Activated CD4-positive, CD25-positive, alpha-beta regulatory T cell treated with anti-CD3 and anti-CD28 coated beads, Interleukin-2, amount 50 U/mL, for 72 hours (primary cell): Measurements from ENCODE around the gene SIL1.
"Not testable (repeated sequence)": the region's sequence is repeated elsewhere in the genome, so short reads cannot be mapped to it uniquely, and the experiment has no call there.

Experiments used
- DNase-seq: peaks from one replicate; pipeline ENCODE4 v3.0.0; 2021

The SIL1 gene

DNA sequence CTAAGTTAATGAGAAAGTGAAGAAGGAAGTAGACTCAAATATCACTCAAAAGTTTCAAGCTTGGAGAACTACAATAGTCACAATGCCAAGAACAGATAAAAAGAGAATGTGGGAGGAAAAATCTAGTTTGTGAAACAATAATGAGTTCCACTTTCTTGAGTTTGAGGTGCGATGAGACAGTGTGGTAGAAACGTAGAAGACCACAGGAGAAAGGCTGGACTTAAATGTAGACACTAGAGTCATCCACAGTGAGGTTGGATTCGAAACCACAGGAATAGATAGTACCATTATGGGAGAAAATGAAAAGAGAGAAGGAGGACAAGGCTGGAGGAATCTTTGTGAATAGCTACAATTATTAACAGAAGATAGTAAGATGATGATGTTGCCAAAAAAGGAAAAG is 182.0 kb downstream of the SIL1 start:
- DNase-seq: no peak

- no peak for DNase-seq
Measured at GRCh38 chr5:139014726-139015125, 183.4 kb downstream of the SIL1 start.

- DNase-seq: no peak
Measured at GRCh38 chr5:139012176-139012575, 186.0 kb downstream of the SIL1 start.

- not testable (repeated sequence) for DNase-seq
Measured at GRCh38 chr5:139011156-139011555, 187.0 kb downstream of the SIL1 start.

- DNase-seq: no peak
Measured at GRCh38 chr5:139004374-139005307, 193.5 kb downstream of the SIL1 start.

- DNase-seq: no peak
Measured at GRCh38 chr5:138999674-139000073, 198.5 kb downstream of the SIL1 start.

- no peak for DNase-seq
Measured at GRCh38 chr5:138998521-138998920, 199.6 kb downstream of the SIL1 start.

DNA sequence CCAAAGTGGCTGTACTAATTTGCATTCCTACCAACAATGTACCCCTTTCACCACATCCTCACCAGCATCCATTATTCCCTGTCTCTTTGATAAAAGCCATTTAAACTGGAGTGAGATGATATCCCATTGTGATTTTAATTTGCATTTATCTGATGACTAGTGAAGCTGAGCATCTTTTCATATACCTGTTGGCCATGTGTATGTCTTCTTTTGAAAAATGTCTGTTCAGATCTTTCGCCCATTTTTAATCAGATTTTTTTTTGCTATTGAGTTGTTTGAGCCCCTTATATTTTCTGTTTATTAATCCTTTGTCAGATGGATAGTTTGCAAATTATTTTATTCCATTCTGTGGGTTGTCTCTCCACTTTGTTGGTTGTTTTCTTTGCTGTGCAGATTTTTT is 202.0 kb downstream of the SIL1 start:
- no peak for DNase-seq

DNA sequence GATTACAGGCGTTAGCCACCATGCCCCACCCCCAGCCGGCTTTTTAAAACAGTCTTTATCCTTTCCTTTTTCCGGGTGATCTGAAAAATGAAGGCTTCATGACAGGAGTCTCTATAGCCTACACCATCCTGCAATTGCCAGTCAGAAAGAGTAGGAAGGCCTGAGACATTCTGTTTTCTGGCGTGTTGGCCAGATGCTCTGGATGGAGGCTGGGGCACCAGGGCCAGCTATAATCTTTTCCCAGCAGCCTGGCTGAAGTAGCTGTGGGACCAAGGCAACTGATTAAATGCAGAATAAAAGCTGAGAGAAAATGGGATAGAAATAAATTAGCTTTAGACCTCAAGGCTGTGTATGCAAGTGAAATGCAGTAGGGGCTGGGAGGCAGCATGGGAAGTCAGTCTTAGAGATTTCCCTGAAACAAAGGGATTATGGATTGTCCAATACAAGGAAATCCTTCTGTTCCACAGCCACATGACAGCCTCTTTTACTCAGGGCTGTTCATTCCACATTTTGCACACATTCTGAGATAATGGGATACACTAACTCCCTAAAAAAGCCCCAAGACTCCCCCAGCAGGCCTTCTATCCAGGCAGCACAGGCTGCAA is 207.1 kb downstream of the SIL1 start:
- no peak for DNase-seq

DNA sequence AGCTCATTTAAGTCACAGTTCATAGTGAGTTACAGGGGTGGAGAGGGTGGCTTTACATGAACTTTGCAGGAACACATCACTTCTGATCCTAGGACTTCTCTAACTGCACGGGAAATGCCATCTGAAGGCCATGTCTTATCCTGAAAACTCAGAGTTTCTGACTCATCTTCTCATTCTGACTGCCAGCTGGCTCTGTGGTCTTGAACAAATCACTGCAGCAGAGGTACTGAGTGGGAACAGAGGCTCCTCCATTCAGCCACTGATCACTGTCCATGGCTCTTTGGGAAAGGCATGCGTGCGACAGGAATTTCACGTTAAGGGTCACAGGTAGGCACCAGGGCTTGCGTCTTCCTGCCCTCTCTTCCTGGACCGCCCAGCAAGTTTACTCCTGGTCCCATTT is 208.4 kb downstream of the SIL1 start:
- no peak for DNase-seq

GRCh38 chr5:138986186-138986800 is 211.9 kb downstream of the SIL1 start:
- no peak for DNase-seq

- no peak for DNase-seq
Measured at GRCh38 chr5:138985683-138986082, 212.5 kb downstream of the SIL1 start.

- no peak for DNase-seq
Measured at GRCh38 chr5:138985256-138985655, 212.9 kb downstream of the SIL1 start.

DNA sequence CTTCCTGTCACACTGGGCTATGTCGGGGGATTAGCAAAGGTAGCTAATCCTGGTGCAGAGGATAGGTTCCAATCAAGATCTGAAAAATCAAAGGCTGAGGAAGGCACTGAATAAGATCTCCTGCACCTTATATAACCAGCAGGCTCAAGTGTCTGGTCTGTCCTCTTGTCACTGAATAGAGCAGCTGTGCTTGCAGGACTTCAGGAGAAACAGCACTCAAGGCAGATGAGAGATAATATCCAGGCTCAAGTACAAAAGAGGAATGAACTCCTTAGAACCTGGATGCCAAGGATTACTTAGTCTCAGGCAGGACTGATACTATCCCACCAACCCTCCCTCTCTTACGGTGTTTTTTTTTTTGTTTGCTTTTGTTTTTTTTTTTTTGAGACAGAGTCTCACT is 214.2 kb downstream of the SIL1 start:
- no peak for DNase-seq

DNA sequence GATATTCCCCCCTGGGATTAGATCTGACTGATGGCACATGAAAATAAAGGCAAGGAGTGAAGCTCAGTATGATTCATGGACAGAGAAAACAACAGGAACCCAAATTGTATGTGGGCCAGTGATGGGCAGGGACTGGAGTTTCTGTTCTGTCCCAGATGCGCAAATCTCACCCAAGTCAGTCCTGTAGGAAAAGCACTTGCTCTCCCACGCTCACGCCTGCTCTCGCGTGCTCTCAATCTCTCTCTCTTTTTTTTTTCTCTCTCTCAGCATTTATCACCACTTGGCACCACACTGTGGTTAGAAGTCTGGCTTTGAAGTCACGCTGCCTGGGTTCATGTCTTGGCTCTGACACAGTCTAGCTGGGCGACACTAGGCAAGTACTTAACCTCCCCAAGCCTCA is 216.6 kb downstream of the SIL1 start:
- DNase-seq: no peak

DNA sequence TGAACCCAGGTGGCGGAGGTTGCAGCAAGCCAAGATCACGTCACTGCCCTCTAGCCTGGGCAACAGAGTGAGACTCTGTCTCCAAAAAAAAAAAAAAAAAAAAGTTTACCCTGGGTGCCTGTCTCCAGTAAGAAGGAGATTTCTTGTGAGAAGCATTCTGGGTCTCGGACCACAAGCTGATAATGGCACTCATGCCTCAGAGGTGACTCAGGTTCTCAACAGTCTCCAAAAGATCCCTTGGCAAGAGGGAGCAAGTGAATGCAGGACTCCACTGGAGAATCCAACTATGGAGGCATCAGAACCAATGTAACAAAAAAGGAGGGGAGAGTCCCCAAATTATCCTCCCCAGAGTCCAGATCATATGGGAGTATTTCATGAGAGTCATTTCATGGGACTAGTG is 217.0 kb downstream of the SIL1 start:
- no peak for DNase-seq

DNA sequence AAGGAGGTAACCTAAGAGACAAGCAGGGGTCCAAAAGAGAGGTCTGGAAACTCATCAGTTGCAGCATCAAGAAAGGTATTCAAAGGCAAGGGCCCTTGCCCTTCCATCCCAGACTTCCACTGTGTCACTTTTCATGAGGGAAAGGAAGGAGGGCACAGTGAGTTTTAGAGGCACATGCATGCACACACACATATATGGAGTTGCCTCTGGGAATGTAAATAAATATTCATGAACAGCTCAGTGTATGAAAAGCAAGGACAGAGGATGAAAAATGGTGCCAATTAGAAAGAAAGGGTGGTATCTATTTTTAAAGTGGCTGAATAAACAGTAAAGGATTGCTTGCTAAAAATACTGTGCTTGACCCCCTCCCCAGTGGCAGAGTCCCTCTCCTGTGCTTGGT is 217.7 kb downstream of the SIL1 start:
- no peak for DNase-seq

GRCh38 chr5:138979684-138980280 is 218.4 kb downstream of the SIL1 start:
- DNase-seq: no peak

DNA sequence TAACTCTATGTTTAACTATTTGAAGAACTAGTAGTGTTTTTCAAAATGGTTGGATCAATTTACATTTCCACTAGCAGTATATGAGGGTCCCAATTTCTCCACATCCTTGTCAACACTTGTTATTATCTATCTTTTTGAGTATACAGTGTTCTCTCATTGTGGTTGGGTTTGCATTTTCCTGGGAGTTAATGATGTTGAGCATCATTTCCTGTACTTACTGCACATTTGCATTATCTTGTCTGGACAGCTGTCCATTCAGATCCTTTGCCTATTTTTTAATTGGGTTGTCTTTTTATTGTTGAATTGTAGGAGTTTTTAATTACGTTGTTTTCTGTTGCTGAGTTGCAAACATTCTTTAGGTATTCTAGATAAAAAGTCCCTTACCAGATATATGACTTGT is 219.6 kb downstream of the SIL1 start:
- DNase-seq: no peak

DNA sequence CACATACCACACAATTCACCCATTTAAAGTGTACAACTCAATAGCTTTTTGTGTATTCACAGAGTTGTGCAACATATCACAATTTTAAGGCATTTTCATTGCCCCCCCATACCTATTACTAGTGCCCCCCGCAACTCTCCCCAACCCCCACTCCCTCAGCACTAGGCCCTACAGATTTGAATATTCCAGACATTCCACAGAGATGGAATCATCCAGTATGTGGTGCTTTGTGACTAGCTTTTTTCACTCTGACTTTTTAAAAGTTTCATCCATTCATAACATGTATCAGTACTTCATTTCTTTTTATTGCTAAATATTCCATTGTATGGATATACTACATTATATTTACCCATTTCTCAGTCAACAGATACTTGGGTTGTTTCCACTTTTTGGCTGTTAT is 220.1 kb downstream of the SIL1 start:
- no peak for DNase-seq

DNA sequence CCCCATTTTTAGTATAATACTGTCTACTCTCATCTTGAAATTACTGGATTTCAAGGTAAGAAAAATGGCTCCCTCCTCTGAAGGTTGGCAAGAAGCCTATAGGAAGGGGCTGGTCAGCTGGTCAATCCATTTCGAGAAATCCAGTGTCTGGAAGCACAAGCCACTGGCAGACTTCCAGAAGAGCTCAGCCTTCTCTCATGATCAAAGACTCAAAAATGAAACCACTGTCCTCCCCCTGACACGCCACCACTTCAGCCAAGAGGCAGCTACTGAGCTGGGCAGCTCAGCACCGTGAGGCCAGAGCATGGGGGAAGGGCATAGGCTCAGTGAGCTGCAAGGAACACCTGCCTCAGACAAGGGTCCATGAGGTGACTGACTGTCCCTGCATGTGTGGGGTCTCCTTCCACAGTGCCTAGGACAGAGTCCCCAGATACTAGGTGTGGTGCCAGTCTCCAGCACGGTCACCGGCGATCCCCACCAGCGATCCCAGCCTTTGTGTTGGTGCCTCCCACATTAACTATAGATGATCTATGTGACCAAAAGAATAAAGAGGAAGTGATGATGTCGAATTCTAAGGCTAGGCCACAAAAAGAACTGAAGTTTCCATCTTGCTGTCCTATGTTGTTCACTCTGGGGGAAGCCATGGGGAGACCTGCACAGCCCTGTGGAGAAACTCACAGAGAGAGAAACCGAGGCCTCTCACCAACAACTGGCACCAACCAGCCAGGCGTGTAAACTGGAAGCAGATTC is 222.9 kb downstream of the SIL1 start:
- no peak for DNase-seq

- no peak for DNase-seq
Measured at GRCh38 chr5:138974227-138975063, 223.7 kb downstream of the SIL1 start.
